KOPT-K1 (cell line): ENCODE measurements around the gene FAM120B.

Source experiments
- H3K27ac ChIP-seq: fragments of 200-600 bp; sonication (generic); 2 replicates; pipeline ENCODE4 v1.5.1; 2016; ENCODE audit warnings: antibody characterized with exemption, mild to moderate bottlenecking, low read depth, low read length; ENCODE audit not compliant: poor library complexity, severe bottlenecking
- H3K36me3 ChIP-seq: fragments of 200-600 bp; sonication (generic); 2 replicates; pipeline ENCODE4 v1.5.1; 2017; ENCODE audit warnings: antibody characterized with exemption, mild to moderate bottlenecking, low read length, moderate library complexity; ENCODE audit not compliant: insufficient read depth
- H3K9me3 ChIP-seq: fragments of 200-600 bp; sonication (generic); 2 replicates; pipeline ENCODE4 v1.5.1; 2017; ENCODE audit warnings: antibody characterized with exemption, low read length, mild to moderate bottlenecking; ENCODE audit not compliant: insufficient read depth, poor library complexity, severe bottlenecking

FAM120B gene

DNA sequence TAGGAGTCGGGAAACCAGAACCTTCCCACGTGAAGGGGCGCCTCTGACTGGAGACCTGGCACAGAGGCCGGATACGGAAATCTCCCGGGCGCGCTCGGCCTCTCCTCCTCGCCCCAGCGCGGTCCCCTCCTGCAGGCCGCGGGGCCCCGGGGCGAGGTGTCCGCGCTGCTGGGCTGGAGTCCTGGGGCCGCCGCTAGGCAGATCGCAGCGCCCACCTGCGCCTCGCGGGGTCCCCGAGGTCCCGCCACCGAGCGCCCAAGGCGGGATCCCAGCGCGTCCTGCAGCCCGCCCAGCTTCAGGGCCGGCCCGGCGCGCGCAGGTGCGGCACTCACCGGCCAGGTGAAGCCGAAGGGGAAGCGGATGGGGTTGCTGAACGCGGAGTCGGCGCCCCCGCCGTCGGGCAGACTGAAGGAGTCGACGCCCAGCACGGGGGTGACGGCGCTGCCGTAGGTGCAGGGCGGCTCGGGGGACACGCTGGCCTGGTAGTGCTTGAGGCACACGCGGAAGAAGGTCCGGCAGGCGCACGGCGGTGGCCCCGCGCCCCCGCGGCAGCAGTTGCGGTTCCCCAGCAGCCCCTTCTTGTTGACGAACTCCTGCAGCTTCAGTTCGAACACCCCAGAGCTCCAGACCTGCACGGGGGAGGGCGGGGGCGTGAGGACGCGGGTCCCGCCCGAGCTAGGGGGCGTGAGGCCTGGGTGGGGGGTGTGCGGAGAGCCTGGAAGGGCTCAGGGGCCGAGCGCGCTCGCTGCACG lies 17.2 kb upstream of the FAM120B start:
- Histone ChIP-seq H3K36me3 (no peaks in the 10 kb centered on the region), H3K27ac (no peak overlapping the region), H3K9me3 (no peaks in the 10 kb centered on the region)

DNA sequence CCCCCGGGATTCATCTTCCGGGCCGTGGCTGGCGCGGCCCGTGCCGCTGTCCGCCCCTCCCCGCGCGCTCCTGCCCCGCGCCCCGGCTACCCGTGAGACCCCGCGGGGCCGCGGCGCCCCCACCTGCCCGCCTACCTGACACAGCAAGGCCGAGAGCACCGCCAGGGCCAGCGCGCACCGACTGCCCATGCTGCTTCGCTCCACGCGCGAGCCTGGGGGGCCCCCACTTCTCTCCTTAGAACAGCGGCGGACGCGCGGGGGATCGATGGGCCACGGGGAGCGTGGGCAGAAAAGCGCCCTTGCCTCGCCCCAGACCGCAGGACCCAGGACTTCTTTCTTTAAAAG lies 16.6 kb upstream of the FAM120B start:
- Histone ChIP-seq H3K36me3 (no peaks in the 10 kb centered on the region), H3K9me3 (no peaks in the 10 kb centered on the region), H3K27ac (no peak overlapping the region)

DNA sequence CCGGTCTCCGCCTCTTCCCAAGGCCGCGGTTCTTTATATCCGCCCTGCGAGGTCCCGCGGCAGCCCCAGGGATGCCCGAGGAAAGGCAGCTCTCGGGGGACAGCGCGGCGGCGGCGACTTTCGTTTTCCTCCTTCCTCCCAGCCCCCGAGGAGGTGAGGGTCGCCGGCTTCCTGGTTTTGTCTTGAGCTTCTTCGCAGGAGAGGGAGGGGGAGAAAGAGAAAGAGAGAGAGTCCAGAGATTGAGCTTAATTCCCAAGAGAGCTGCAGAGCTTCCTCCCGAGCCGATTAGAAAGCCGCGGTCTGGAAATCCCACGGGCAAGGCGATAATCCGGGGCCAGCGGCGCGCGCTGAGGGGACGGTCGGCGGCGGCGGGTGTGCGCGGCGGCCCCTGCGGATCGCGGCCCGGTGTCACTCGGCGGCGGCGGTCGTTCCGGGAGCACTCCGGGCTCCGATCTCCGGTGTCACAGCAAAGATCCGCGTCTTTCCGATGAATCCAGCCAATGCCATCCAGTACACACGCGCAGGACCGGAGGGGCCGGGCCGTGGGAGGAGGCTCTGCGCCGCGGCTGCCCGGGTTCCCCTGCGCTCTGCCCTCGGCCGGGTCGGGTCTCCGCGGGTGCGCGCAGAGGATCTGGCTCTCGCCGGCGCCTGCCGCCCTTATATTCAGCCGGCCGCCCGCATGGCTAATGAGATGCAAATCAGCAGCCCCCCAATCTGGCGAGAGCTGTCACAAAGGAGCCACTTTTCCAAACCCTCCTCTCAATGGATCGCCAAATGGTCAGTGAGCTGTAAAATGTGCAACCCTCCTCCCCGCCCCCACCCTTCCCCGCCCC lies 16.0 kb upstream of the FAM120B start, which contains the start of gene DLL1:
DLL1 (minus strand) TSS at position 783 of the 833 bp plus-strand sequence. CDS start 939 bp downstream, outside the sequence.
- no peaks in the 10 kb centered on the region for H3K36me3 ChIP-seq
- H3K27ac ChIP-seq: no peak within 1 kb of the TSS
- no peaks in the 10 kb centered on the region for H3K9me3 ChIP-seq

DNA sequence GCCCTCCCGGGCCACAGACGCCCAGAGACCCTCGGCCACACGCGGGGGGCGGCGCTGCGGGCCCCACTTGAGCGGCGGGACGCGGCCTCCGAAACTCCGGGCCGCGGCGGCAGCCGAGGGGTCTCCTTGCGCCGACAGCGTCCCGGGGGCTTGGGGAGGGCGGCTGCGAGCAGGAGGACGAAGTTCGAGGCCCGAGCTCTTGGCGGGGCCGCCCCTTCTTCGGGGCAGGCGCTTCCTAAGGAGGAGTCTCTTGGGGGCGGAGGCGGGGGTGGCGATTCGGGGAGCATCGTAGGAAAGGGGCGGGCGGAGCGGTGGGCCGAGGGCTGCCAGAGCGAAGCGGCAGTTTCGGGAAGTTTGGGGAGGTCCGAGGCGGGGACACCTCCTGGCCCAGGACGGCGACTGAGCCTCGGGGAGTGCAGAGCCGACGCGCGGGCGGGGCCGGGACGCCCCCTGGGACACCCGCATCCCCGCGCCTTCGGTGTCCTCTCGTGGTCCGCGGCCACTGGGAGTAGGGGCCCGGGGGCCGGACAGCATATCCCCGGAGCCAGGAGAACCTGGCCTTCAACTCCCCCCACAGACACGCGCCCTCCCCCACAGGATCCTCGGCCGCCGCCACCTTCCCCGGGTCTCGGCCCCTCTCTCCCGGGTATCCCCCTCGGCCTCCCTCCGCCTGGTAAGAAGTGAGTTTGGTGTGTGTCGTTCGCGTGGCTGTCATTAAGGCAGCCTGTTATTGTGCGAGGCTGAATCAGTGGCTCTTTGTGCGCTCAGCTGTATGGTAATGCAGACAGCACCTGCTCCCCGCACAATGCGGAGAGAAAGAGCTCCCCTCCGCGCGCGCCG lies 15.1 kb upstream of the FAM120B start:
- no peaks in the 10 kb centered on the region for H3K36me3 ChIP-seq
- H3K27ac ChIP-seq: no peak overlapping the region
- no peaks in the 10 kb centered on the region for H3K9me3 ChIP-seq

DNA sequence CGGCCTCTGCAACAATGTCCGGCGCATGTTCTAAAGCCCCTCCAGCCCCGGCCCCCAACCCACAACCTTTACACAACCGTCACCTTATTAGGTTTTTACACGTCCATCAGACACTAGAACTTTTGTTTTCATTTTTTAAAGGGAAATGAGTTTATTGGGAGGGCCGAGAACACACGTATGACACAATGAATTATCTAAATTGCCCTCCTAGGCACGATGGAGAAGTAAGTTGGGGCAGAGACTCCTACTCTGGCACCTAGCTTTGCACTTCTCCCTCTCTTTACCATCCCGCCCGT lies 14.5 kb upstream of the FAM120B start:
- Histone ChIP-seq H3K36me3 (no peaks in the 10 kb centered on the region), H3K9me3 (no peaks in the 10 kb centered on the region), H3K27ac (no peak overlapping the region)

DNA sequence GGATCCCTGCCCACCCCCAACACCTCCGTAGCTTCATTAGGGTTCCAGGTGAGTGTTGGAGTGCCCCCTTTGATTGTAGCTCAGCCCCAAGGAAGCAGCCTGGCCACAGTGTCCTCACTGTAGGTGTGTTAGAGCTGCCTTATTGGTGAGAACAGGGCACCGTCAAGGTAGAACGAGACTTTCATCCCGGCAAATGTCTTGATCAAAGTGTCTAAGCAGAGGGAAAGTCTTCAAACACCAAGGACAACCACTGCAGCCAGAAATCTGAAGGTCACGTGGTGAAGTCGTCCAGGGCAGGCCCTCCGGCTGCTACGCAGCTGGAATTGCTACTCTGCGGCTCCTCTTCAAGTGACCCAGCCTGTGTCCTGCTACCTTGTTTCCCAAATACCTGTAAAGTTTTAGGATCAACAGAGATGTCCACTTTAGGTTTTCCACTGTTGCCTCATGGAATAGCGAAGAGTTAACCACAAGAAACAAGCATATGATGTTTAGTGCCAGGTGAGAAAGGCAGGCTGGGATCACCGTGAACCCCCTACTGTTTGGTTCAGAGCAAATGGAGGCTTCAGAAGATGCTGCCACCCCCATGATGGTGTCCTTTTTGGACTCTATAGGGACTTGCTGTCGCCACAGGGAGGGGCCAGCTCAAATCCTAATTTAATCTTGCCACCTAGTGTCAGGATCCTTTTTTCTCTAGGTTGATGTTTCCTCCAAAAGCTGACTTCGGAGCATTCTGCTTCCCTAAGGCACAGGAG lies 14.0 kb upstream of the FAM120B start:
- Histone ChIP-seq H3K27ac (no peak overlapping the region), H3K36me3 (no peaks in the 10 kb centered on the region), H3K9me3 (no peaks in the 10 kb centered on the region)

DNA sequence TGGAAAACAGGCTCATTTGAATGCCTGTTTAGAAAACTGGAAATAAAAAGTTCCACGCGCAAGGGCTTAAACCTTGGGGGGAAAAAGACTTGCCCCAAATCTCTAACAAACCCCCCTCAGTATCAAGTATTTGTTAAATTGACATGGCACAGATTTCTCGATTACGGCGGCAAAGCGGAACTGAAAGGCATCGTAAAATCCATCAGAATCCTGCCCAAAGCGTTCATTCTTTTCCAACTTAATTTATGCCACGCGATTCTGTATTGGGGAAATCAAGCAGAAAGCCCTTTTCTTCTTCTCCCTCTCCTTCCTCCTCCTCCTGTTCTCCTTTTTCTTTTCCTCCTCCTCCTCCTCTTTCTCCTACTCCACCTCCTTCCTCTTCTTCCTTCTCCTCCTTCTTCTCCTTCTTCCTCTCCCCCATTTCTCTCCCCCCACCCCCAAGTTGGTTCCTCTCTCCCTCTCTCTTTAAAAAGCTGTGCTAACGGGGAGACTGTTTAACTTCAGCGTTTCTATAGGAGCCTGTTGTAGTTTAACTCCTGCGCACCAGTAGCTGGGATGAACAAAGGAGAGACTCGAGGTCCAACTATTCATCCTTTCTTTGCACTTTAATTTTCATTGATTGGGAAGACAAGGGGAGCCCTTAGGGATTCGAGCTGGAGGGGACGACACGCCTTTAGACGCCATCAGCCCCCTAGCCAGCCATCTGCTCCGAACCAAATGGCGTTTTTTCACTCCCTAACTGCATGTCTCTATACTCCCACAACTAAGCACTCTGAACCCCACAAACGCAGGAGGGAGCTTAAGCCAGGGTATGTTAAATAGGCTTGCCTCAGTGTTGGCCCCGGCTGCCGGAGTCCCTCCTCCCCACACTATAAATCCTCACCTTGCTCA lies 13.0 kb upstream of the FAM120B start:
- H3K36me3 ChIP-seq: no peaks in the 10 kb centered on the region
- H3K27ac ChIP-seq: no peak overlapping the region
- H3K9me3 ChIP-seq: no peaks in the 10 kb centered on the region

DNA sequence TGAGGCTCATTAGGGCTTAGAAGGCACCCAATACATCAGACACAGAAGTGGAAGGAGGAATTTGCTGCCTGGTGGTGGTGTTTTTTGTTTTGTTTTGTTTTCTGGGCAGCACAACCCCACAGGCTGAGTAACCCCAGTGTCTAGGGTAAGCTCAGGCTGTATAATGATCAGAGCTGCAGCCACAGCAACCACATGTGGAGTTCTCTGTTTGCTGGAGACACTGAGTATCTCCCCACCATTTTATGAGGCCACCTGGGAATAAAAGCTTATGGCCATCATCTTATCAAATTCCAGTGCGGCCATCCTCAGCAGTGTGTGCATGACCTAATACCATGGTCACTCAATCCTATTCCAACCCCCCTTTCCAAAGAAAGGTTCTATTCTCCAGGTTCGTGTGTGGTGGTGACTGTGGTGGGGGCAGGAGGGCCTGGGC lies 12.2 kb upstream of the FAM120B start:
- H3K36me3 ChIP-seq: no peaks in the 10 kb centered on the region
- no peak overlapping the region for H3K27ac ChIP-seq
- no peaks in the 10 kb centered on the region for H3K9me3 ChIP-seq

DNA sequence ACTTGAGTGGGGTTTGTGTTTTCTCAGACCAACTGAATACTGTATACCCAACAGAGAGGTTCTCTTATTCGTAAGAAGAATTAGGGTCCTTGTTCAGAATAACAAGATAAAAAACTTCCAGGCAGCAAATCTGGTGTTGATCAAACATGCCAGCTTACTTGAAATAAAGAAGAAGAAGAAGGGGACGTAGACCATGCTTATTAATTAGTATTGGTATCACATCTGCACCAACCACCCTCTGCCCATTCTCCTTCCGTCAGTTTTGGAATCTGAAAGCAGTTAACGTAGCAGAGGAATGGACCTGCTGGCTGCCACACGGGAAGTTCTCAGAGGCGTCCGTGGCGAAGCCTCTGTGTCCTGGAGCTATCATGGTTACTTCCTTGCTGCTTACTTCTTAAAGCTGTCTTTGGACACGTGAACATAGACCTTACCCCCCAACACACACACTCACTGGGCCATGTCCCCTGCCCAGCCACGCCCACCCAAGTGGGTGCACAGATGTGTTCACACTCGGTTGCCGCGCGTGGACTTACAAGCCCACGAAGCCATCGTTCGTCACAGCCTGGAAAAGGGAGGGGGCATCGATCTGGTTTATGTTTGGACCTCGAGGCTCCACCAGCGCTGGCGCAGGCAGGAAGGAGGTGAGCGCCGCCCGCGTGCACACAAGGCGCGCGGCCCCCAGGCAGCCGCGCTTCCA lies 11.6 kb upstream of the FAM120B start:
- Histone ChIP-seq H3K9me3 (peaks cover 5% of the 10 kb centered on the region), H3K27ac (no peak overlapping the region), H3K36me3 (no peaks in the 10 kb centered on the region)

DNA sequence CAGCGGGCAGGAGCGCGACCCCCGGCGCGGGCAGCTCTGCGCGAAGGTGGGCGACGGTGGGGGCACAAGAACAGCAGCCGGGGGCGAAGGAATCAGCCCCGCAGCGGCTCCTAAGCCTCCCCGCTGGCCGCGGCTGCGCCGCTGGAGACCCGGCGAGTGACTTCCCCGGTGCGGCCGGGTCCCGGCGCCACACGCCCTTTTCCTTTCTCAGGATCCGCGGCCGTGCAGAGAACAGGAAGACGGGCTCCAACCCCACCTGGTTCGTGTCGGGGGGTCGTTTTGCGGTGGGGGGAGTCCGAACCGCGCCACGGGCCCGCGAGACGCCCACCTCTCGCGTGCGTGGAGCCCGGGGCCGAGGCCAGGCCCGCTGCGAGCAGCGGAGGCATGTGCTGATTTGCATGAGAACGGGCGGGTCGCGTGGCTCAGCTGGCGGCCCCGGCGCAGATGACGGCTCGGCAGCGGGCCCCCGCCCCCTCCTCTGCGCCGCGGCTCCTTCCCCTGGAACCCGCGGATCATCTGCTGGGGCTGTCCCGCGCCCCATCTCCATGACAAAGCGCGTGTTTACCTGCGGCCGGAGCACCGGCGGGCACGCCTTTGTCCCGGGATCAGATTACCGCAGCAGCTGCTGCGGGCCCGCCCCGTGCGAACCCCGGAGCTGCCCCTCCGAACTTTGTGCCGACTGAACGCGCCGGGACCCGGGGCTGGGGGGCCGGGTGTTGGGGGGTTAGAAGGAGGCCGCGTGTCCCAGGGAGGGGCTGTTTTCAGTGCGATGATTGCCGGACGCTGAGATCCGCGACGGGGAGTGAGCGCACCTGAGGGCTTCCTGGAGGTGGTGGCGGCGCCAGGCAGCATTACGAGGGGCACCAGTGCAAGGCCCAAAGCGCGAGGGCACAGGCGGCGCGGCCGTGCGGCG lies 10.8 kb upstream of the FAM120B start:
- peaks cover 12% of the 10 kb centered on the region for H3K9me3 ChIP-seq
- H3K36me3 ChIP-seq: no peaks in the 10 kb centered on the region
- H3K27ac ChIP-seq: no peak overlapping the region

DNA sequence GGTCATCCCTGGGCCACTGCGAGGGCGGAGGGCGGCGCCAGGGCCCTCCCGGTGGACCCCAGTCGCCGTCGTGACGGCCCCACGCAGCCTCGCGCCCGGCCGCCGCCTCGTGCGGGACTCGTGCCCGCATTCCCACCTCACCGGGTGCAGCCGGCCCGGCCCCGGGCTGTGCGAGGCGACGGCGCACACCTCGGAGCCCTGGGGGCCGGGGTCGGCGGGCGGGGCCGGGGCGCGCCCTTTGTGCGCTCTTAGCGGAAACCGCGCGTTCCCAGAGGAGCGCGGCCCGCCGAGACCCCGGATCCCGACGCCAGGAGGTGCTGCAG lies 10.2 kb upstream of the FAM120B start:
- H3K9me3 ChIP-seq: peaks cover 18% of the 10 kb centered on the region

DNA sequence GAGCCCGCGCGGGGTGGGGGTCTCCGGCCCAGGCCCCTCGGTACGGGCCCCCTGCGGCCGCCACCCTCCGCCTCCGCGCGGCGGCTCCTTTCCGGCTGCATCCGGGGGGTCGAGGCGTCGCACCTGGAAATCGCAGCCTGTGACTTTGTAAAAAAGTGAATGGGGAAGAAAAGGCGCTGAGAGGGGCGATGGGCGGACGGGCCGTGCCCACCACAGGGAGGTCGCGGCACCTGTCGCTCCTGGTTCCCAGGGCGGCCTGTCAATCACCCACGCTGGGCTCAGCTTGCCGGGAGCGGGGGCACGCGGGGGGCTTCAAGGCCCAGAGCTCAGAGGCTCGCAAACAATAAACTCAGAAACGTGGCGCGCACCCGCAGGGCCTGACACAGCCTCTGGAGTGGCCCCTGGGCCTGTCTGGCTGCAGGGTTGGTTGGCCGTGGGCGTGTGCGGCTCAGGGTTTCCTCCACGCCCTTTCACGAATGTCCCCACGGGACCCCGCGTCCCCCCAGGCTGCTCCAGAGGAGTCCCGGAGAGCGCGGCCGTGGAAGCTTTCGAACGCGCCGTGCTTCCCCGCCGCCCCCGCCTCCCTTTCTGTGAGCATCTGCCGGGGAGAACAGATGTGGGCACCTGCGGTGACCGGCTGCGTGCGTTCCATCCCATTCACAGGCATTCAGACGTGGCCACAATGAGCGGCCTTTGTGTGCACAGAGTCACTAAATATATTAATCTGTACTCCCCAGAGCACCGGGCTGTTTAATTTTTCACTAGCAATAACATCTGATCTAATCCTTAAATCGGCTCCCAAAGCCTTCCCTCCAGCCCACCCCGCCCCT lies 9.6 kb upstream of the FAM120B start:
- Histone ChIP-seq H3K9me3 (peaks cover 24% of the 10 kb centered on the region), H3K27ac (no peak overlapping the region), H3K36me3 (no peaks in the 10 kb centered on the region)

More for the DNA sequence above, 10.2 kb upstream of the FAM120B start:
- Histone ChIP-seq H3K36me3 (no peaks in the 10 kb centered on the region), H3K27ac (no peak overlapping the region)
